Stimulated activated CD4-positive, alpha-beta T cell treated with anti-CD3 and anti-CD28 coated beads, Interleukin-15, amount 100 ng/mL, for 1 hour (primary cell): Measurements from ENCODE around the gene ANGPT4.
A peak's percentile ranks its signal among the peaks of the same experiment; 100 is the strongest.

Experiments
- DNase-seq, 2 donors: peaks; one replicate each; pipeline ENCODE4 v3.0.0-alpha.2; 2020; ENCODE audit warnings: low read depth in 1 of 2, low spot score in 1 of 2

Gene ANGPT4

GRCh38 chr20:916125-916799 lies at the start of gene ANGPT4:
TSS of gene ANGPT4 (minus strand) at chr20:916334. CDS start at chr20:916214, 120 bp downstream.
- DNase-seq = no peak

DNA sequence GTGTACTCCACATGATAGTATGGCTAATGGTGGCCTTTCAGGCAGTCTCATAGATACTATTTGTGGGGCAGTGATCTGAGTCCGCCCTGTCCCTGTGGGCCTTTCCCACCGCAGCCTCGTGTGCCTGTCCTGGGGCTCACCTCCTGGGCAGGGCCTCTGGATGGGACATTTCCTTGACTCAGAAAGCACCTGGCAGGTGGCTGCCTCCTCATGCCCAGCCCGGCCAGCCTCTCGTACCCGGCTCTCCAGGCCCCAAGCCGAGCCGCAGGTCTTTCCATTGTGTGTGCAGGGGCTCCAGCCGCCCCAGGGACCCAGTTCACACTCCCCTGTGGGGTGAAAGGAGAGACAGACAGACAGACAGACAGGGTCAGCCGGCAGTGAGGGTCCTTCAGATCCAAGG lies 47.7 kb upstream of the ANGPT4 start:
- no peak for DNase-seq

GRCh38 chr20:962683-963082 lies 46.5 kb upstream of the ANGPT4 start:
- no peak for DNase-seq

GRCh38 chr20:962223-962622 lies 46.1 kb upstream of the ANGPT4 start:
- no peak for DNase-seq

- DNase-seq = no peak
Observed at GRCh38 chr20:961768-962167, 45.6 kb upstream of the ANGPT4 start.

DNA sequence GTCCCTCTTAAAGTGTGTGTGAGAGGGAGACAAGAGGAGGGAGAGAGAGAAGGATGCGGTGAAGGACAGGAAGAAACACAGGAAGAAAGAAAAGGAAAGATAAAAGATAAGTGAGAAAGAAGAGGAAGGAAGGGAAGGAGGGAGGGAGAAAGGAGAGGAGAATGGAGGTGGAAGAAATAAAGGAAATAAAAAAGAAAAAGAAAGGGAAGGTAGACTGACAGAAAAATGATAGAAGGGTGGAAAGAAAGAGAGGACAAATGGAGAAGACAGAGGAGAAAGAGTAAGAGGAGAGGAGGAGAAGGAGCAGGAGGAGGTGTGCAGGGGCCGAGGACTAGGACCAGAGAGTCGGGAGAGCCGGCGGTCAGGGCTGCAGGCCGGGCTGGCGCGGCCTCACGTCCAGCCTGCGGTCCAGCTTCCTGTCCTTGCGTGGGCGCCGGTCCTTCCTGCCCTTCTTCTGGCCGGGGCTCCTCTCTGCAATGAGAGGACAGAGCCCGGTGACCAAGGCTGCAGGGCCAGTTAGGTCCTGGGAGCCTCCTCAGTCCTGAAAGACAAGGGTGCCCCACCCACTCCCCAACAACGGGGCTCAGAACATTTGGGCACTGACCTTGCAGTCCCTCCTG lies 44.0 kb upstream of the ANGPT4 start:
- no peak for DNase-seq

DNA sequence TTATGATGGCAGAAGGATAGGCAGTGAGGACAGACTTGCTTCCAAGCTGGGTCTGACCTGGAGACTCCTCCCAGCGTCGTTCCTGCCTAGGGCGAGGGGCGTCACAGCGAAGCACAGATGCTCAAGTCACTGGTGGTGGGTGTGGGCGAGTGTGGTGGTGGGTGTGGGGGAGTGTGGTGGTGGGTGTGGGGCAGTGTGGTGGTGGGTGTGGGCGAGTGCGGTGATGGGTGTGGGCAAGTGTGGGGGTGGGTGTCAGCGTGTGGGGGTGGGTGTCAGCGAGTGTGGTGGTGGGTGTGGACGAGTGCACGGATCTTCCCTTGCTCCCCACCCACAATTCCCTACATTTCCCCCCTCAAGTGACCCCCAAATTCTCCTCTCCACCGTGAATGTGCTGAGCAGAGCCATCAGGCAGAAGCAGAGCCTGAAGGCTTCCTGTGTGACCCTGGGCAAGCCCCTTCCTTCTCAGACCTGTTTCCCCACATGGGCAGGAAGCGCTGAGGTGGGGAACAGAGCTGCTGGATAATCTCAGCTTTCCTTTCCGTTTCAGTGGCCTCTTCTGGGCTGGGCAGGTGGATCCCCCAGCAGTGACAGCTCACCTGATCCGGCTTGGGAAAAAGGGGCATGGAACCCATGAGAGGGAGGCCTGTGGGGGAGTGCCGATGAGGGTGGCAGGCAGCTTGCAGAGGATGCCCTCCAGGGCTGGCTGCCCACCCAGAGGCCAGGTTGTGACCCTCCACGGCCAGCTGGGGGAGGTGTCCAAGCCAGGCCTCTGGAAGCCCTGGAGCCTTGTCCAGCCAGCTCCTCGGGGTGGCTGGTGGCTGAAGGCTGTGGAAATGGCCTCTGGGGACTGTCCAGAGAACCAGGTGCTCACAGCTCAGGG lies 43.0 kb upstream of the ANGPT4 start:
- DNase-seq = no peak

DNA sequence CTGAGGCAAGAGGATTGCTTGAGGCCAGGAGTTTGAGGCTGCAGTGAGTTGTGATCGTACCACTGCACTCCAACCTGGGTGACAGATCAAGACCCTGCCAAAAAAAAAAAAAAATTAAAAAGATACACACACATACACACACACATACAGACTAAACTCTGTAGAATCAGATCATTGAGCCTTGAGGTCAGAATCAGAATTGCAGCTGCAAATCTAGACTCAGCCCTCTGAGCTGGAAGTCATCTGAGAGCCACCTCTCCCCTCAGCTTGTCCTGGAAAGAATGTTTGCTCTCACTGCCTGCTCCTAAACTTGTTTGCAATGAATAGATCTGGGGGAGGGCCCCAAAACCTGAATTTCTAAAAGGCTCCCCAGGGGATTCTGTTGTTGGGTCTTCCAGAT lies 41.4 kb upstream of the ANGPT4 start:
- no peak for DNase-seq

GRCh38 chr20:956330-956951 lies 40.3 kb upstream of the ANGPT4 start:
- DNase-seq = peak; percentile 34 to 64

DNA sequence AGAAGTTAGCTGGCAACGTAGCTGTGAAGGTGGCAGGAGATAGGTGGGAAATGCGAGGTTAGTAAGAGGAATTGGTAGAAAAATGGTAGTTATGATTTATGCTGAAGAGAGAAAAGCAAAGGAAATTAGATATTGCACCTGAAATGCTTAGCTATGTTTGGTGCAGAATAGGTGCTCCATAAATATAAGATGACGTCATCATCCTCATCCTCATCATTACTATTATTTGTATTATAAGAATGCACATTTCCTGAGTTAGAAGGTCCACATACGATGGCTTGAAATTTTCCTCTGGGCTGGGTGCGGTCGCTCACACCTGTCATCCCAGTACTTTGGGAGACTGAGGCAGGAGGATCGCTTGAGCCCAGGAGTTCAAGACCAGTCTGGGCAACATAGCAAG lies 39.5 kb upstream of the ANGPT4 start:
- DNase-seq = no peak

DNA sequence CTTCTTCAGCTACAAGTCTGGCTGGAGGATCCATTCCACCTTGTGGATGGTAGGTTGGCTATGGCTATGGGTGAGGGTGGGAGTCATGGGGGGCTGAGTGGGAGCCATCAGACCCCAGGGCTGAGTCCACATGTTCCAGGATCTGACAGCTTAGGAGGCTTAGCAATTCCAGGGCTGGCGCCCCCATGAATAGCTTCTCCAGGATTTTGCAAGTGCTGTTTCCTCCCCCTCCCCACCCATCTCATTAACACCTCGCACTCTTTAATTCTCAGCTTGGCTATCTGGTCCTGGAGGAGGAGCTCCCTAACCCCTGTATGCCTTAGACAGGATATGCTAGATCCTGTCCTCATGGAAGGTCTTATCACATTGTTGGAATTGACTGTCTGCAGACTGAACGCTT lies 39.0 kb upstream of the ANGPT4 start:
- DNase-seq = no peak

DNA sequence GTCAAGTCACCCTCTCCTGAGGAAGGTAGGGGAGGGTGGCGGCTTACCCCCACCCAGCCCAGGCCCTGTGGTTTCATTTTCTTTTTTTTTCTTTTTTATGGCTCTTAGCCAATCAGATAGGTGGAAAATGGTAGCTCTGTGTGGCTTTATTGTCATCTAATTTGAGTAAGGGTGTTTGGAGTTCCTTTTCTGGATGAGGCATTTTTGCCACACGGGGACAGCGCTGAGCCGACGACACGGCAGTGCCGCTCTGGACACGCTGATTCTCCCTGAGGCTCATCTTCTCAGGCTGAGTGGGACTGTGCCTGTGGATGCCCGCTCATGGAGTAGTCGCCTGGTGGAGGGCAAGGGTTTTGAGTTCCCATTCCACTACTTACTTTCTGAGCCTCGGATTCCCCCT lies 37.6 kb upstream of the ANGPT4 start:
- DNase-seq = no peak

GRCh38 chr20:952196-952795 lies 36.2 kb upstream of the ANGPT4 start:
- DNase-seq = no peak

DNA sequence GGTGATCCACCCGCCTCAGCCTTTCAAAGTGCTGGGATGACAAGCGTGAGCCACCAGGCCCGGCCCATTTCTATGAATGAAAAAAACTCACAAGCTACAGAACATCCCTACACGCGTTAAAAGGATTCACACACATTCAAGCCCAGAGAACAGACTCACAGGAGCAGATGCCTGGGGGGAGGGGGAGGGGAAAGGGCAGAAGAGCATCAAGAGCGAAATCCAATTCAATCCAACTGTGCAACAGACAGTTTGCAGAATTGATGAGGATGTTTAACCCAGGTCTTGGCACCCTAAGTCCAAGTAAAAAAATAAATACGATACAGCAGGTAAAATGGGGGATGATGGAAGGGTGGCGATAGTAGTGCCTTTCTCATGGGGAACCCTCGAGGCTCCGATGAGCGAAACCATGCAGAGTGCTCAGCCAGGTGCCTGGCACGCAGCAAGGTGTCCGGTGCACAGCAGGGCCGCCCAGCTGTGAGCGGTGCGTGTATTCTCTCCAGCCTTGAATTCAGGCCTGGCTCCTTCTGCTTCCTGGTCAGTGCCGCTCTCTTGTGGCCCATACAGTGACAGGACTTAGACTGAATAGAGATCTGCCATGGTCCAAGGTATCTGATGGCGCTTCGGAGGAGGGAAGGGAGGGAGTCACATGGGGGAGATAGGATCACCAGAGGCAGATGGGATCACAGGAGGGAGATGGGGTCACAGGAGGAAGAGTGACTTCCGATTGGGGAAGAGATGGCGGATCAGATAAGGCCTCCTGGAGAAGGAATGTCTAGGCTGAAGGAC lies 35.4 kb upstream of the ANGPT4 start:
- no peak for DNase-seq

DNA sequence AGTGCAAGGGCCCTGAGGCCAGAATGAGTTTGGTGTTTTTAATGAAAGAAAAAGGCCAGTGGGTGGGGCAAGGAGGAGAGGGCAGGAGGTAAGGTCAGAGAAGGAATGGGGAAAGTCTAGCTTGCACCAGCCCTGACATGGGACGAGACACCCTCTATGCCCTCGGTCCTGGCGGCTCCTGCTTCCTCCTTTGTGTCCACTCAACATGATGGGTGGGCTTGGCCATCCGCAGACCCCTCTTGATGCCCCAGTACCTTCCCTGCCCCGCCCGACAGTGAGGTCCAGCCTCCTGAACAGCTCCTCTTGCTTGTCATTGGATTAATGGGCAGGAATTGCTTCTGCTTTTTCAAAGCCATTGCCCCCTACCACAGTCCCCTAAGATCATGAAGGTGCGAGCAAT lies 33.6 kb upstream of the ANGPT4 start:
- DNase-seq = no peak

- DNase-seq = no peak
Observed at GRCh38 chr20:946826-947225, 30.7 kb upstream of the ANGPT4 start.

DNA sequence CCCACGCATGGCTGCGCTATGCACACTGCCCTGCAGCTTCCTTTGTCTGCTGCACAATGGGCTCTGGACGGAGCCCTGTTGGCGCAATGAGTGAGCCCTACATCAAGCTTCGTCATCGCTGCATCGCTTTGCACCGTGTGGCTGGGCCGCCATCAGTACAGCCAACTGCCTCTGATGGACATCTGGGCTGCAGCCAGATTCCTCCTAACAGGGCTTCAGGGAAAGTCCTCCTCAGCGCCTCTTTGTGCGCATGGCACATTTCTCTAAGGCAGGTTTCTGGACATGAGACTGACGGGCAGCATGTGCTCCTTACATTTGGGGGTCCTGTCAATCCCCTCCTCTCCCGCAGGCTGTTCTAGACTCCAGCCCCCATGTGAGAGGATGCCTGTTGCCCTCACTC lies 29.7 kb upstream of the ANGPT4 start:
- no peak for DNase-seq

DNA sequence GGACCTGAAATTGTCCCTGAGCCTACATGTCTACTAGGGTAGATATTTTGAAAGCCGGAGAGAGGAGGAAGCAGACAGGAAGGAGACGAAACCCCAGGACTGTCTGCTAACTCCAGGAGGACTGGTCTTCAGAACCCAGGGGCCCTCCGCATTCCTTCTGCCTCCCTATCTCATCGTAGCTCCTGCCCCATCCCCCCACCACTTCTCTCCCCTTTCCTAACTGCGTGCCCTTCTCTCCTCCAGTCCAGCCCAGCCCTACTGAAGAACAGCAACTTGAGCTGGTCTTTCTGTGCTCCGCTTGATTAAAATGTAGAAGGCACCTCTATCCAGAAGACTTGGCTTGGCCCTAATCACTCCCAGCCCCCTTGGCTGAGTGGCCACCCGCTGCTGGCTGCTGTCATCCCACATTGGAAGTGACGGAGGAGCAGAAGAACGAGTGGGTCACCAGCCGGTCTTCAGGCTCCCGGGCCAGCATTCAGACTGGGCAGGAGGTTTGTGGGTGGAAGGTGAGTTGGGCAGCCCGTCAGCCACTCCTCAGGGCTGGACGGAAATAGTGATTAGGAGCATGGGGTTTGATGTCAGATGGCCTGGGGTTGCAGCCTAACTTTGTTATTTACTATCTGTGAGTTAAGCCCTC lies 28.8 kb upstream of the ANGPT4 start:
- DNase-seq = no peak

DNA sequence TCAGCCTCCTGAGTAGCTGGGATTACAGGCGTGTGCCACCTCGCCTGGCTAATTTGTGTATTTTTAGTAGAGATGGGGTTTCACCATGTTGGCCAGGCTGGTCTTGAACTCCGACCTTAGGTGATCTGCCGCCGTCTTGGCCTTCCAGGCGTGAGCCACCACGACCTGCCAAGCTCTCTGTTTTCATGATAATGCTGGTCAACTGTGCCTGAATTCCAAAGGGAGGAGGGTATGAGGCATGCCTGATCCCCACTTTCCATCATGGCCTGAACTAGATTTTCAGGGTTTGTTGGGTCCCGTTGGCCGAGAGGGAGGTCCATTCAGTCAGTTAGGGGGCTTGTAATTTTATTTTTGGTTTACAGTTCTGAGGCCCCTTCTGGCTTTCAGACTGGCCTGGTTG lies 28.0 kb upstream of the ANGPT4 start:
- no peak for DNase-seq

- no peak for DNase-seq
Observed at GRCh38 chr20:942611-943010, 26.5 kb upstream of the ANGPT4 start.
